GM12874 (cell line): ENCODE results near the gene RPTN.

ENCODE experiments used
- TF ChIP-seq, protein P1 (sequence below): IDR thresholded peaks from 2 replicates; pipeline ENCODE4 v1.5.1; 2011; ENCODE audit warnings: low read depth, mild to moderate bottlenecking, control low read depth, low read length, moderate library complexity; ENCODE audit not compliant: insufficient read depth

Gene RPTN

DNA sequence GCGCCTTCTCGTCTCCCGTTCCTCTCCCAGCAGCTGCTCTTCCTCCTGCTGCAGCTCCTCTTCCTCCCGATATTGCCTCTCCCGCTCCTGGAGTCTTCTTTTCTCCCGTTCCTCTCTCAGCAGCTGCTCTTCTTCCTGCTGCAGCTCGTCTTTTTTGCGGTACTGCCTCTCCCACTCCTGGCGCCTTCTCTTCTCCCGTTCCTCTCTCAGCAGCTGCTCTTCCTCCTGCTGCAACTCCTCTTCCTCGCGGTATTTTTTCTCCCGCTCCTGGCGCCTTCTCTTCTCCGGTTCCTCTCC, 49.1 kb downstream of the RPTN start:
- TF ChIP-seq, protein P1, sequence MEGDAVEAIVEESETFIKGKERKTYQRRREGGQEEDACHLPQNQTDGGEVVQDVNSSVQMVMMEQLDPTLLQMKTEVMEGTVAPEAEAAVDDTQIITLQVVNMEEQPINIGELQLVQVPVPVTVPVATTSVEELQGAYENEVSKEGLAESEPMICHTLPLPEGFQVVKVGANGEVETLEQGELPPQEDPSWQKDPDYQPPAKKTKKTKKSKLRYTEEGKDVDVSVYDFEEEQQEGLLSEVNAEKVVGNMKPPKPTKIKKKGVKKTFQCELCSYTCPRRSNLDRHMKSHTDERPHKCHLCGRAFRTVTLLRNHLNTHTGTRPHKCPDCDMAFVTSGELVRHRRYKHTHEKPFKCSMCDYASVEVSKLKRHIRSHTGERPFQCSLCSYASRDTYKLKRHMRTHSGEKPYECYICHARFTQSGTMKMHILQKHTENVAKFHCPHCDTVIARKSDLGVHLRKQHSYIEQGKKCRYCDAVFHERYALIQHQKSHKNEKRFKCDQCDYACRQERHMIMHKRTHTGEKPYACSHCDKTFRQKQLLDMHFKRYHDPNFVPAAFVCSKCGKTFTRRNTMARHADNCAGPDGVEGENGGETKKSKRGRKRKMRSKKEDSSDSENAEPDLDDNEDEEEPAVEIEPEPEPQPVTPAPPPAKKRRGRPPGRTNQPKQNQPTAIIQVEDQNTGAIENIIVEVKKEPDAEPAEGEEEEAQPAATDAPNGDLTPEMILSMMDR = no peak

DNA sequence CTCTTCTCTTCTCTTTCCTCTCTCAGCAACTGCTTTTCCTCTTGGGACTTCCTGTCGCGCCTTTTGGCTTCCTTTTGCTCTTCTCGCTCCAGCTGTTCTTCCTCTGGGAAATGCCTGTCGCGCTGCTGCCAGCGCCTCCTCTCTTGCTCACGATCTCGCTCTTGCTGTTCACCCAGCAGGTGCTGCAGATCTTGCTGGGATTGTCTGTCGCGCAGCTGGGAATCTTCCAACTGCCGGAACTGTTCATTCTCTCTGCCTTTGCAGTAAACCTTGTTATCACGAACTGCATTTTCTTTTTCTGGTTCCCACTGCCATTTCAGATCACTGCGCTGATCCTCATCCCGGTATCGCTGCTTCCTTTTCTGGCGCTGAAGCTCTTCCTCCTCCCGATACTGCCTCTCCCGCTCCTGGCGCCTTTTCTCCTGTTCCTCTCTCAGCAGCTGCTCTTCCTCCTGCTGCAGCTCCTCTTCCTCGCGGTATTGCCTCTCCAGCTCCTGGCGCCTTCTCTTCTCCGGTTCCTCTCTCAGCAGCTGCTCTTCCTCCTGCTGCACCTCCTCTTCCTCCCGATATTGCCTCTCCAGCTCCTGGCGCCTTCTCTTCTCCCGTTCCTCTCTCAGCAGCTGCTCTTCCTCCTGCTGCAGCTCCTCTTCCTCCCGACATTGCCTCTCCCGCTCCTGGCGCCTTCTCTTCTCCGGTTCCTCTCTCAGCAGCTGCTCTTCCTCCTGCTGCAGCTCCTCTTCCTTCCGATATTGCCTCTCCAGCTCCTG, 49.6 kb downstream of the RPTN start:
- TF ChIP-seq, protein P1 = no peak

DNA sequence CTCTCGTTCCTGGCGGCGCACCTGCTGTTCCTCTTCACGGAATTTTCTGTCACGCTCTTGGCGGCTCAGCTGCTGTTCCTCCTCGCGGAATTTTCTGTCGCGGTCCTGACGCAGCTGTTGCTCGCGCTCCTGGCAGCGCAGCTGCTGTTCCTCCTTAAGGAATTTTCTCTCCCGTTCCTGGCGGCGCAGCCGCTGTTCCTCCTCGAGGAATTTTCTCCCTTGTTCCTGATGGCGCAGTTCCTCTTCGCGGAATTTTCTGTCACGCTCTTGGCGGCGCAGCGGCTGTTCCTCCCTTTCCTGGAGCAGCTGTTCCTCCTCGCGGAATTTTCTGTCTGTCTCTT, 50.2 kb downstream of the RPTN start:
- TF ChIP-seq, protein P1 = no peak

DNA sequence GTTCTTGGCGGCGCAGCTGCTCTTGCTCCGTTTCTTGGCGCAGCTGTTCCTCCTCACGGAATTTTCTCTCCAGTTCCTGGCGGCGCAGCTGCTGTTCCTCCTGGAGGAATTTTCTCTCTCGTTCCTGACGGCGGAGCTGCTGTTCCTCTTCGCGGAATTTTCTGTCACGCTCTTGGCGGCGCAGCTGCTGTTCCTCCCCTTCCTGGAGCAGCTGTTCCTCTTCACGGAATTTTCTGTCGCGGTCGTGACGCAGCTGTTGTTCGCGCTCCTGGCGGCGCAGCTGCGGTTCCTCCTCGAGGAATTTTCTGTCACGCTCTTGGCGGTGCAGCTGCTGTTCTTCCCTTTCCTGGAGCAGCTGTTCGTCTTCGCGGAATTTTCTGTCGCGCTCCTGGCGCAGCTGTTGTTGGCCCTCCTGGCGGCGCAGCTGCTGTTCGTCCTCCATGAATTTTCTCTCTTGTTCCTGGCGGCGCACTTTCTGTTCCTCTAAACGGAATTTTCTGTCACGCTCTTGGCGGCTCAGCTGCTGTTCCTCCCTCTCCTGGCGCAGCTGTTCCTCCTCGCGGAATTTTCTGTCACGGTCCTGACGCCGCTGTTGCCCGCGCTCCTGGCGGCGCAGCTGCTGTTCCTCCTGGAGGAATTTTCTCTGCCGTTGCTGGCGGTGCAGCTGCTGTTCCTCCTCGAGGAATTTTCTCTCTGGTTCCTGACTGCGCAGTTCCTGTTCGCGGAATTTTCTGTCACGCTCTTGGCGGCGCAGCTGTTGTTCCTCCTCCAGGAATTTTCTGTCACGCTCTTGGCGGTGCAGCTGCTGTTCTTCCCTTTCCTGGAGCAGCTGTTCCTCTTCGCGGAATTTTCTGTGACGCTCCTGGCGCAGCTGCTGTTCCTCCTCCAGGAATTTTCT, 50.8 kb downstream of the RPTN start:
- TF ChIP-seq, protein P1 = no peak

DNA sequence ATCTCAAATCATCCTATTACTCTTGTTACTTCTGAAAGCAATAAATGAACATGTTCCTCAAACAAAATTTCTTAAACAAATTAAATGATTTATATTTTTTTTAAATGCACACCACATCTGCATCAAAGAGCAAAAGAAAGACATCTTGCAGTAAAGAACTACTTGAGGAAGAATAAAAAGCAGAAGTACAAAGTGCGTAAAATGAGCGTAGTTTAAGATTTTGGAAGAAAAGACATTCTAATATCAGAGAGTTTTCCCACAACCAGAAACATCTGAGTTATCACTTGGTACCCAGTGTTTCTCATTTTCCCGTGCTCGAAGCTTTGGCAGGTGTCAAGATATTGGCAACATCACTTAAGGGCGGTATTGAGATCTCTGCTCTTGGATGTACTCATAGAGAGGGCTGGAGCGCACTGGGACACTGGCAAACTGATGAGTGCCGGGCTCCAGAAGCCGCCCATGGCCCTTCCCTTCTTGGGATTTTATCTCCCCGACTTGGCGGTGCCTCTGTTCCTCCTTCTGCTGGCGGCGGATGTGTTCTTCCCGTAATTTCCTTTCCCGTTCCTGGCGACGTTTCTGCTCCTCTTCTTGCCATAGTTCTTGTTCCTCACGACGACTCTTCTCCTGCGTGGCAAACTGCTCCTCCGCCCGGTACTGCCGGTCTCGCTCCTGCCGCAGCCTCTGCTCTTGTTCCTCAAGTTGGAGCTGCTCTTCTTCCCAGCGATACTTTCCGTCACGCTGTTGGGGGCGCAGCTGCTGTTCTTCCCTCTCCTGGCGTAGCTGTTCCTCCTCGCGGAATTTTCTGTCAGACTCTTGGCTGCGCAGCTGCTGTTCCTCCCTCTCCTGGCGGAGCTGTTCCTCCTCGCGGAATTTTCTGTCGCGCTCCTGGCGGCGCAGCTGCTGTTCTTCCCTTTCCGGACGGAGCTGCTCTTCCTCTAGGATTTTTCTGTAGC, 51.7 kb downstream of the RPTN start:
- TF ChIP-seq, protein P1 = no peak

DNA sequence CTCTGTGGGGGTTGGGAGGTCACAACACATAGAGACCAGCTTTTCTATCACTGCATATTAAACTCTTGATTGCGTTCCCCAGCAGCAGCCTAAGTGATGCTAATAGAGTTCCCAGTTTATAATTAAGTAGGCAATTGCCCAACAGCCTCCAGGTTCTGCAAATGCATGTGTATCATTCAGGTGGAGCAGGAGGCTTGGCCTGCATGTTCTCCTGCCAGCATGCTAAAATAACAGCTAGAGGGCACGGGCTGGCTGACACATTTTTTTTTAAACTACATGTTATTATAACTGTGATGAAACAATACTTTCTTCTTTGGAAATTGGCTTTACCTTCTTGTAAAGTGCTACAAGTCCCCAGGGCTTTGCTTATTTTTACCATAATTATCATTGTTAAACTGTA, 54.2 kb downstream of the RPTN start:
- TF ChIP-seq, protein P1 = no peak
